HS-5 (cell line): ENCODE measurements around the gene PACSIN1.

Source experiments
- DNase-seq: peaks from one replicate; pipeline ENCODE4 v3.0.0-alpha.2; 2012; ENCODE audit warnings: low read depth

Gene PACSIN1

GRCh38 chr6:34515473-34516387 is 49.9 kb downstream of the PACSIN1 start:
- no peak for DNase-seq

DNA sequence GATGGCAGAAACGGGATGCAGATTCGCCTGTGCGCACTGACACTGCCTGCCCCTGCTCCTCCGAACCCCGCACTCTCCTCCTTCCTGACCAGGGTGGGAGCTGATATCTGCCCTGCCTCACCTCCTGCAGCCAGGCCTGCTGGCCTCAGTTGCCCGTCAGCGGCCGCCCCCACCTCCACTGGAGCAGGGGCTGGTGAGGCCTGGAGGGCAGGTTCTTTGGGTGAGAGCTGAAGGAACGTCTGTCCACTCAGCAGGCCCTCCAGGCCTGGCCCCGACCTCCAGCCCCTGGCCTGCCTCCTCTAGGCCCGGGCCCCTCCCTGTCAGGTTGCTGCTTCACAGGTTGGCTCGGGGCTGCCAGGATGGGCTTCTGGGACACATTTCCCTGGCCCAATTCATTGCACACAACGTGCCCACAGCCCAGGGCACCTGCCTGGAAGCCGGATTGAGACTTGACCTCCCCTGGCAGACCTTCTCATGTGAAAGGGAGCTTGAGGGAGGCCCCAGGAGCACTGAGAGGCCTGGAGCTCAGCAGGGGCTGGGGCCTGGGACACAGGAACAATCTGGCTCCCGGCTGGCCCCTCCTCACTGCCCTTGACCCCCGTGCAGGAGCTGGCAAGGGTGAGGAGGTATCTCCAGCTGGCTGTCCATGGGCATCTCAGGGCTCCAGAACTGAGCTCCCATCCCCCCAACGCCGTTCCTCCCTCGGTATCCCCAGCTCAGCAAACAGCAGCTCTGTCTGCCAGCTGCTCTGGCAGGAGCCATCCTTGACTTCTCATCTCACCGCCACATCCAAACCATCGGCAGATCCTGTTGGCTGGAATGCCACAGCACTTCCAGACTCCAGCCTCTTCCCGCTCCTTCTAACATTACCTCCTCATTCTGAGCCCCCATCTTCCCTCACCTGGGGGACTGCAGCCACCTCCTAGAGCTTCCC is 50.8 kb downstream of the PACSIN1 start:
- no peak for DNase-seq

DNA sequence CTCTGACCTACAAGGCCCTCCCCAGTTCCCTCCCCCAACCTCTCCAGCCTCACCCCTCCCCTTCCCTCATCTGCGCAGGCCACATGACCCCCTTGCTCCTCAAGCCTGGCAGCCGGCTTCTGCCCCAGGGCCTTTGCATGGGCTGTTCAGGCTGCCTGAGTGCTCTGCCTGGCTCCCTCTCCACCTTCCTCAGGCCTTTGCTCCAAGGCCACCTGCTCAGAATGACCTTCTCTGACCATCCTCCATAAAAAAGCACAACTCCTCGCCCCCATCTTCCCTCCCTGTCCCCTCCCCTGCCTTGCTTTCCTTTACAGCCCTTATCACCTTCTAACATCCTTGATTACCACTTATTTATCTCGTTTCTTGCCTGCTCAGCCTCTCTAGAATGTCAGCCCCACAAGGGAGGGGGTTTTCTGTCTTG is 51.6 kb downstream of the PACSIN1 start:
- no peak for DNase-seq

DNA sequence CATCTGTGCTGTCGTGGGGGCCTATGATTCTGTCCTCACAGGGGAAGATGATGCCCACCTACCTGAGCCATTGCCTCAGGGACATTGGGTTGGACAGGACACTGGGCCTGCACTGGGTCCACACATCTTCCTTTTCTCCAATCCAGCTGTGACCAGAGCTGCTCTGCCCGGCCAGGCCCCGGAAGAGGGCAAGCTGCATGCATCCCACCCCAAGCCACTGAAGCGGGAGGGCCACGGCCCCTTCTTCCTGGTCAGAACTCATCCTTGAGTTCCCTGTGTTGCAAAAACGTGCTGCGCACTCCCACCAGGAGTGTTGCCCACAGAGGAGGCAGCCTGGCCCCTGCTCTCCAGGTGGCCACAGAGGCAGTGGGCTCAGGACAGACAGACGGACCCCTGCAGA is 52.1 kb downstream of the PACSIN1 start:
- DNase-seq = no peak

DNA sequence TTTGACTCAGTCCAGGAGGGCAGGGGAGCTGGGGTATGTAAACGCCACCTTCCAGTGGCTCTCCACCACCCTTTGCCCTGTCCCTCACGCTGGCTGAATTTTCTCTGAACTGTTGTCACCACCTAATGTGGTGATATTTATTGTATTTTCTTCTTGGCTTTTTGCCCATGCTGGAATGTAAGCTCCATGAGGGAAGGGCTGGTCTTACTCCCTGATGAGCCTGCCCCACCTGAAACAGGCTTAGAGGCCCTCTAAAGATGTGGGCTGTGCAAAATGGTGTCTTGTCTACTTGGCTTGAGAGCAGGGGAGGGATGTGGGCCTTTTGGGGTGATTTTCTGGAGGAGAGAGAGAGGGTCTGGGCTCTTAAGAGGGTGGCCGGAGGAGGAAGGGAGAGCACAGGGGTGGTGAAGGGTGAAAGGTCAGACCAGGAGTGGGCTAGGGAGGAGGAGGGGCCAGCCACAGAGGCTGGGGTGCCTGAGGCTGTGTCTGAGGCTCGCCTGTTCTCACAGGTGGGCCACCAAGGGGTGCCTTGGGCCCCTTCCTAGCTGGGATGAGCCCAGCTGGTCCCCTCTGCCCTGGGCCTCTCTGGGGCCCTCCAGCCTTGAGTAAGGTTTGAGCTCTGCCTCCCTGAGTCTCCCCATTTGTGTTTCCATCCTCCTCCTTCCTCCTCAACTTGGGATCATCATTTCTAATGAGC is 52.9 kb downstream of the PACSIN1 start:
- no peak for DNase-seq

- no peak for DNase-seq
Measured at GRCh38 chr6:34519971-34520644, 54.2 kb downstream of the PACSIN1 start.

DNA sequence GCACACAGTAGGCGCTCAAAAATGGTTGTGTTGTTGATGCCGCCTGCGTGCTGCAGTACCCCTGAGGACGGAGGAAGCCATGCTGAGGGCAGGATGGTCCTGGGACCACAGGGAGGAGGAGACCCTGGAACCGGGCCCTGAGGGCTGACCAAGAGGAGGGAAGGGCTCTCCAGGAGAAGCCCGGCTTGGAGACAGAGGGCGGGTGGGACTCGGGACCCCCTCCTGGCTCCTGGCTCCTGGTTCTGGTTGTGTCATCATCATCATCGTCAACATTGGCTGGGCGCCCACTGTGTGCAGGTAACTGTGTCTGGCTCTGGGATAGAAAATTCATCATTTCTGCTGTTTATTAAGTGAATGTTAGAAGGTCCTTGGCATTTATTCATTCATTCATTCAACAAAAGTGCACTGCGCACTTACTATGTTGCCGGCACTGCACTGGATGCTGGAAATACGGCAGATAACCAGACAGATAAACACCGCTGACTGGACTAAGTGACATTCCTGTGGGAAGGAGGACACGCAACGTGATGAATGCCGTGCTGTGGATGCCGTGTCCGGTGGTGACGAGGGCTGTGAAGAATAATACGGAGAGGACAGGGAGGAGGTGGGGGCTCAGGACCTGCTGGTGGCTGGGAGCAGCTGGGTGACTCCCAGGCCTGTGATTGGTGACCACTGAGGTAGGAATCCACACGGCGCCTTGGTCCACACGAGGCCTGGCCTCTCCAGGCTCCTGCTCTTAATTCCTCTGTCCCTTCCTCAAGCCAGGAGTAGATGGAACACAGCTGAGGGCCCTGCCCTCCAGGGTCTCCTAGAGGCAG is 55.0 kb downstream of the PACSIN1 start:
- no peak for DNase-seq

DNA sequence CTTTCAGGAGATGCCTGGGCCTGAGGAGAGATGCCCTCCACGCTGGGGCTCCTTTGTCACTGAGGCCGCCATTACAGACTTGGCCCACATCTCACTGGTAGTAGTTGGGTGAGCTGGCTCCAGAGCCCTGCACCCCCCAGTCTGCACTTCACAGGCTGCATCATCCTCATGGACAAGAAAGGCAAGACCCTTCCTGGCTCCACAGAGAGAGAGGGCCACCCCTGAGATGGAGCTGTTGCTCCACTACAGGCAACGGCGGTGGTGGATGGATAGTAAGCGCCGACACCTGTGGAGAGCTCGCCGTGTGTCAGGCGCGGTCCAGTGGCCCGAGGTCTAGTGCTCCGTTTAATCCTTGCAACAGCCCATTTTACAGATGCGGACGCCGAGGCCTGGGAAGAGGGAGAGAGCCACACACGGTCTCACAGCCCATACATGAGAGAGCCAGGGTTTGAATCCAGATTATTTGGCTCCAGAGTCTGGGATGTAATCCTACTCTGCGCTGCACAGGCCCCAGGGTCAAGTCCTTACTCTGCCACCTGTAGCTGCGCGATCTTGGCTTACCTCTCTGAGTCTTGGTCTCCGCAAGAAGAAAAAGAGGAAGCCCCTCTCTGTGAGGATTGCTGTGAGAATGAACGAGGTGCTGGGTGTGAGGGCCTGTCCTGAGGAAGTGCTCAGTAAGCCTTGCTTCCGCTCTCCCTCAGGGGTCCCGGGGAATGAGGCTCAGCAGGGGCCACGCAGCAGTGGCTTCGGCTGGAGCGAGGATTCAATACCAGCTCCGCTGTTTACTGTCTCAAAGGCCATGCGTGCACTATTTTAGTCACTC is 55.8 kb downstream of the PACSIN1 start:
- DNase-seq = no peak

- no peak for DNase-seq
Measured at GRCh38 chr6:34522761-34523160, 56.9 kb downstream of the PACSIN1 start.

GRCh38 chr6:34523441-34524206 is 57.7 kb downstream of the PACSIN1 start:
- no peak for DNase-seq

- DNase-seq = no peak
Measured at GRCh38 chr6:34524499-34524898, 58.6 kb downstream of the PACSIN1 start.

- DNase-seq = no peak
Measured at GRCh38 chr6:34524971-34525370, 59.1 kb downstream of the PACSIN1 start.

DNA sequence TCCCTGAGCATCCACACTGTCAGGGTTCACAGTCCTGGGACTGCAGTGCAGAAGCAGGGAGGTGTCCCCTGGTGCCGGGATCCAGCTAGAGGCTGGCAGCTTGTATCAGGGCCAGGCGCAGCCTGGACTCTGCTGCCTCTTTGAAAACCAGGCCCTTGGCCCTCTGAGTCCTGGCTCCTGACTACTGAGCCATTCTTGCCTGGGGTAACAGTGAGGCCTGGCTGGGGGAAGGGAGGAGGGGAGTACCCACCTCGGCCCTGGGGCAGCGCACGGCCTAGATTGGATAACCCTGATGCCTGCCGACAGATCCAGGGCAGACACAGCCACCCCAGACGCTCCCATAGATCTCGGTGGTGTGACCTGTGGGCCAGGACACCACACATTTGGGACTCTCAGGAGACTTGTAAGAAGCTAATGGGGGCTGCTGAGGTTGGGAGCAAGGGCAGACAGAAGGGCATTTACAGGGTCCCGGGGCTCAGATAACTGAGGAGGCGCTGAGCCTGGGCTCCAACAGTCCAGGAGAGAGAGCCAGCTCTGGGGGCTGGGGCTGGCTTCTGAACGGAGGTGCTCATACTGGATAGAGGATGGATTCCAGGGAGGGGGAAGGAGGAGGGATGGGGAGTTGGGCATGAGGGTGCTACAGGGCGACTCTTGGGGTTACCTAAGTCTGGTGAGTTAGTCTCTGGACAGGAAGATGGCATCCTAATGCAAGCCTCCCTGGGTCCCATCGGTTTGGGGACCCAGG is 59.7 kb downstream of the PACSIN1 start:
- DNase-seq = no peak

- no peak for DNase-seq
Measured at GRCh38 chr6:34526241-34526972, 60.5 kb downstream of the PACSIN1 start.

DNA sequence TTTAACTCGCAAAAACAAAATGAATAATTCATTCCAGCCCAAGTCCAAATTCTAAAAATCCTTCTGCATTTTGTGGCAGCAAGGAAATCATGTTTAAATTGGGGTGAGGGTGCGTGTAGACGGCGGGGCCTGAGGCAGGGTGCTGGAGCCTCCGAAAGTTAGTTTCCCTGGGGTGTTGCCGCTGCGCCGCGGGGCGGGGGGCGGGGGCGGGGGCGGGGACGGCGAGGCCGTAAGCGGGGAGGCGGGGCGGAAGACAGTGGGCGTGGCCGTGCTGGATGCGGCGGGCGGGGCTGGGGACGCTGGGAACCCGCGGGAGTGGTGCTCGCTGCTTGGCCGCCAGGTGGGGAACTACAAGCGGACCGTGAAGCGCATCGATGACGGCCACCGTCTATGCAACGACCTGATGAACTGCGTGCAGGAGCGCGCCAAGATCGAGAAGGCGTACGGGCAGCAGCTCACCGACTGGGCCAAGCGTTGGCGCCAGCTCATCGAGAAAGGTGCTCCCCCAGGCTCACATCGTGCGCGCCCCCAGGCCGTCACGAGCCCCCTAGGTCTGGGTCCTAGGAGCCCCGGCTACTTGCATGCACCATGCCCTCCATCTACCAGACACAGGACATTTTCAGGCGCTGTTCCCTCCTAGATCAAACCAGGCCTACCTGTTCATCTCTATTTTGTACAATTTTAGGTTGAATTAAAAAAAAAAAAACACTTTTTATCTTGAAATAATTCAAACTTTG is 61.3 kb downstream of the PACSIN1 start:
- peak; percentile 56 for DNase-seq

GRCh38 chr6:34527751-34528670 is 62.1 kb downstream of the PACSIN1 start:
- no peak for DNase-seq
